HUES48 (cell line): ENCODE measurements around the gene GSS.

Experiments used
- H3K27ac ChIP-seq: one replicate; pipeline ENCODE4 v1.7.0; 2013; ENCODE audit warnings: low read depth, low read length, inconsistent platforms
- H3K27me3 ChIP-seq: 2 replicates; pipeline ENCODE4 v1.6.1; 2013; ENCODE audit warnings: mild to moderate bottlenecking, low read length; ENCODE audit not compliant: control insufficient read depth, insufficient read depth
- H3K36me3 ChIP-seq: 2 replicates; pipeline ENCODE4 v1.6.1; 2013; ENCODE audit warnings: low read length; ENCODE audit not compliant: control insufficient read depth, insufficient read depth
- H3K4me1 ChIP-seq: 2 replicates; pipeline ENCODE4 v1.6.1; 2013; ENCODE audit warnings: mild to moderate bottlenecking, low read length; ENCODE audit not compliant: control insufficient read depth, insufficient read depth
- H3K4me3 ChIP-seq: 2 replicates; pipeline ENCODE4 v1.5.1; 2013; ENCODE audit warnings: mild to moderate bottlenecking, low read depth, low read length
- H3K9ac ChIP-seq: 2 replicates; pipeline ENCODE4 v1.6.1; 2013; ENCODE audit warnings: mild to moderate bottlenecking, low read depth, low read length, moderate library complexity
- H3K9me3 ChIP-seq: 2 replicates; pipeline ENCODE4 v1.6.1; 2013; ENCODE audit warnings: low read length; ENCODE audit not compliant: control insufficient read depth, insufficient read depth

GSS gene

GRCh38 chr20:34895465-34895864, 60.1 kb downstream of the GSS start:
- no peak overlapping the region for H3K27ac ChIP-seq
- H3K27me3 ChIP-seq = no peaks in the 10 kb centered on the region

DNA sequence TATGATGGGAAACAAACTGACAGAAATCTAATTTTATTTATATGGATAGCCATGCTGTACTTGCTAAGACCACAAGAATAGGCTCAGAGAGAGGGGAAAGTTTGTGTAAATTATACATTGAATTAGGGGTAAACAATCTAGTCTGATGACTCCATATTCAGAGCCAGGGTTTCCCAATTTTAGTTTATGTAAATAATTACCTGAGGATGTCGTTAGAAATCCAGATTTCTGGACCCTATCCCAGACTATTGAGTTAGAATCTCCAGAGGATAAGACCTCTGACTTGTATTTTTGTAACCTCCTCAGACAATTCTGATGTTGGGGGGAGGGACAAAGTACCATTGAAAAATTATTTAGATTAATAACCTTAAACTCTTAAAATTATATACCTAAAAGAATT, 60.9 kb downstream of the GSS start:
- Histone ChIP-seq H3K9me3 (no peaks in the 10 kb centered on the region), H3K27me3 (no peaks in the 10 kb centered on the region), H3K4me1 (no peaks in the 10 kb centered on the region), H3K36me3 (no peaks in the 10 kb centered on the region), H3K9ac (no peak overlapping the region), H3K4me3 (no peak overlapping the region), H3K27ac (no peak overlapping the region)

More at GRCh38 chr20:34895465-34895864, 60.1 kb downstream of the GSS start:
- no peak overlapping the region for H3K4me3 ChIP-seq
- H3K9me3 ChIP-seq = no peaks in the 10 kb centered on the region
- no peak overlapping the region for H3K9ac ChIP-seq
- H3K4me1 ChIP-seq = no peaks in the 10 kb centered on the region
- no peaks in the 10 kb centered on the region for H3K36me3 ChIP-seq

- no peaks in the 10 kb centered on the region for H3K36me3 ChIP-seq
- H3K9ac ChIP-seq = no peak overlapping the region
- no peaks in the 10 kb centered on the region for H3K9me3 ChIP-seq
- no peaks in the 10 kb centered on the region for H3K27me3 ChIP-seq
- no peak overlapping the region for H3K4me3 ChIP-seq
- H3K4me1 ChIP-seq = no peaks in the 10 kb centered on the region
- no peak overlapping the region for H3K27ac ChIP-seq
These were observed 62.9 kb downstream of the GSS start for GRCh38 chr20:34892671-34893070.

- Histone ChIP-seq H3K4me3 (no peak overlapping the region), H3K9ac (no peak overlapping the region), H3K9me3 (no peaks in the 10 kb centered on the region), H3K4me1 (no peaks in the 10 kb centered on the region), H3K27ac (no peak overlapping the region), H3K27me3 (no peaks in the 10 kb centered on the region), H3K36me3 (no peaks in the 10 kb centered on the region)
These were observed 64.2 kb downstream of the GSS start for GRCh38 chr20:34891166-34892062.

- Histone ChIP-seq H3K4me3 (no peak overlapping the region), H3K36me3 (no peaks in the 10 kb centered on the region)
These were observed 67.1 kb downstream of the GSS start for GRCh38 chr20:34888468-34888867.

GRCh38 chr20:34887023-34887422, 68.6 kb downstream of the GSS start:
- no peak overlapping the region for H3K9ac ChIP-seq
- H3K27ac ChIP-seq = no peak overlapping the region
- no peaks in the 10 kb centered on the region for H3K9me3 ChIP-seq

More at GRCh38 chr20:34888468-34888867, 67.1 kb downstream of the GSS start:
- Histone ChIP-seq H3K4me1 (no peaks in the 10 kb centered on the region), H3K9ac (no peak overlapping the region), H3K9me3 (no peaks in the 10 kb centered on the region), H3K27me3 (no peaks in the 10 kb centered on the region), H3K27ac (no peak overlapping the region)

GRCh38 chr20:34886122-34886521, 69.5 kb downstream of the GSS start:
- Histone ChIP-seq H3K9ac (no peak overlapping the region), H3K27ac (no peak overlapping the region), H3K4me1 (no peaks in the 10 kb centered on the region), H3K27me3 (no peaks in the 10 kb centered on the region), H3K36me3 (no peaks in the 10 kb centered on the region), H3K9me3 (no peaks in the 10 kb centered on the region), H3K4me3 (no peak overlapping the region)

More at GRCh38 chr20:34887023-34887422, 68.6 kb downstream of the GSS start:
- no peak overlapping the region for H3K4me3 ChIP-seq
- no peaks in the 10 kb centered on the region for H3K4me1 ChIP-seq
- H3K27me3 ChIP-seq = no peaks in the 10 kb centered on the region
- no peaks in the 10 kb centered on the region for H3K36me3 ChIP-seq

- Histone ChIP-seq H3K4me3 (no peak overlapping the region), H3K4me1 (no peaks in the 10 kb centered on the region), H3K36me3 (no peaks in the 10 kb centered on the region), H3K9ac (no peak overlapping the region), H3K27ac (no peak overlapping the region), H3K9me3 (no peaks in the 10 kb centered on the region), H3K27me3 (no peaks in the 10 kb centered on the region)
These were observed 71.3 kb downstream of the GSS start for GRCh38 chr20:34884260-34884659.

- Histone ChIP-seq H3K27me3 (no peaks in the 10 kb centered on the region), H3K9me3 (no peaks in the 10 kb centered on the region), H3K9ac (no peak overlapping the region), H3K27ac (no peak overlapping the region), H3K36me3 (no peaks in the 10 kb centered on the region), H3K4me1 (no peaks in the 10 kb centered on the region), H3K4me3 (no peak overlapping the region)
These were observed 71.8 kb downstream of the GSS start for GRCh38 chr20:34883809-34884208.

GRCh38 chr20:34883087-34883688, 72.4 kb downstream of the GSS start:
- no peak overlapping the region for H3K4me3 ChIP-seq
- no peaks in the 10 kb centered on the region for H3K9me3 ChIP-seq
- no peak overlapping the region for H3K9ac ChIP-seq
- no peaks in the 10 kb centered on the region for H3K36me3 ChIP-seq
- no peak overlapping the region for H3K27ac ChIP-seq
- no peaks in the 10 kb centered on the region for H3K4me1 ChIP-seq
- H3K27me3 ChIP-seq = no peaks in the 10 kb centered on the region

DNA sequence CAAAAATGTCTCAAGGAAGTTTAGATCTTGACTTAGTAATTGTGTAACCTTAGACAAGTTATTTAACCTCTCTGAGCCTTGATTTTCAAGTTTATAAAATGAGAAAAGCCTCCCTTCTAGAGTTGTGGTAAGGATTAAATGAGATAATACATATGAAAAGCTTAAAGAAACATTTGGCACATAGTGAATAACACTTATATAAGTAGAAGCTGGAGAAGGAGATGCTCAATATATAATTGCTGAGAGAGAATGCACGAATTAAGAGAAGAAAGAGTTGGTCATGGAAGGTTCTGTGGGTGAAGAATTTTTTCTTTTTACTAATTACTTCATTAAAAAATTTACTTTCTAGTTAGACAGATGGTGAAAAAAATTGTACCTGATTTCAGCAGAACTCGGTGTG, 73.9 kb downstream of the GSS start:
- Histone ChIP-seq H3K36me3 (no peaks in the 10 kb centered on the region), H3K4me3 (no peak overlapping the region), H3K9ac (no peak overlapping the region), H3K9me3 (no peaks in the 10 kb centered on the region), H3K27me3 (peaks cover 7% of the 10 kb centered on the region), H3K27ac (no peak overlapping the region), H3K4me1 (no peaks in the 10 kb centered on the region)
